ENCODE measurements around the gene RGS5. TPM values are rescaled to one million over a fixed set of nuclear protein-coding genes. Genes with fewer than 3 reads are reported as not detected.

Gene RGS5
- polyA plus RNA-seq, 3 donors, result 8.1 to 11.5 (median 10.8) TPM

DNA sequence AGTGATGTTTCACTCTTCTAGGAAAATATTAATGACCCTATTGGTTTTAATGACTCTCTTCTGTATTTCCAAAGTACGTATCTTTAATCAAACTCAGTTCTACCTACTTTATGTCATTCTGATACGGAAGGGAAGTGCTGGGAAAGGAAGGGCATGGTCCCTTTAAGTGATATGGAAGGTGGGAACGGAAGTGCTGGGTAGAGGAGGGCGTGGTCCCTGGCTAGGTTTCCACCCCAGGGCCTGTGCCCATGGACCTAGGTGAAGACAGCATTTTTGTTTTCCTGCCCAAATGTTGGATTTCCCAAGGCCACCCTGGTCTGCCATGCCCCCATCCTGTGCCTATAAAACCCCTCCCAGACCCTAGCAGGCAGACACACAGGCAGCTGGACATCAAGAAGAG lies 109.5 kb downstream of the RGS5 start:
- no peak for DNase-seq

Other genes with a start within 250 kb of the RGS5 start
- gene RGS4, start 133.6 kb downstream of the RGS5 start, polyA plus RNA-seq (ENCODE audit: insufficient read length in 3 of 3), result 10 to 100 TPM in 2 of 3 donors, 1 to 10 TPM in 1; 8.6 to 14.8 (median 11.4) TPM
- 10 to 100 TPM; 24.0 to 29.9 (median 26.6) TPM for gene NUF2, start 119.0 kb upstream of the RGS5 start, polyA plus RNA-seq (ENCODE audit: insufficient read length in 3 of 3)